Right ventricle myocardium inferior (tissue), 1 donor: ENCODE results near the gene GYS1. TPM values are rescaled to one million over a fixed set of nuclear protein-coding genes. Genes with fewer than 3 reads are reported as not detected.

Experiments
- ATAC-seq: fragments of 200-7000 bp; cut with Tn5 transposase; one replicate; pipeline ENCODE4 v1.9.1; 2020; ENCODE audit warnings: mild to moderate bottlenecking, moderate library complexity
- DNase-seq: peaks from one replicate; pipeline ENCODE4 v3.0.0; 2021; ENCODE audit errors: missing footprints
- intact Hi-C: fragments of 100-400 bp; cut with DNase I; formaldehyde crosslinking; loops from one replicate; pipeline ENCODE4 v1.11.0; 2022
- total RNA-seq: library from RNA; stranded (reverse); fragmentation: NEBNext Ultra II Directional; extraction: Animal tissue kit (Norgen Biotek cat#: 25700); gene quantifications from one replicate; pipeline ENCODE4 v1.2.1, GENCODE V29; 2021
- donor health status: DM: no; HTN: yes; CAD: no; lungs with severe emphysema.

Gene GYS1
- total RNA-seq, 1 donor from 2014 or later = 99.1 TPM

- DNase-seq (no peak), ATAC-seq (no peak)
- intact Hi-C loops = no loop called here
These were observed 24.9 kb downstream of the GYS1 start for GRCh38 chr19:48968179-48968661.

- ATAC-seq = peak; percentile 4
- no peak for DNase-seq
- intact Hi-C loops = no loop called here
These were observed 25.5 kb downstream of the GYS1 start for GRCh38 chr19:48967346-48968178.

- DNase-seq (no peak), ATAC-seq (no peak)
- intact Hi-C loops = no loop called here
These were observed 26.4 kb downstream of the GYS1 start for GRCh38 chr19:48966541-48967345.

GRCh38 chr19:48965806-48966540 is 27.1 kb downstream of the GYS1 start:
- DNase-seq (peak; percentile 96), ATAC-seq (peak; percentile 60)
- intact Hi-C loops = loop anchor here (2.0 kb wide), 2 partner anchors 27 to 93 kb away; partner anchors contain the start of genes GYS1, PPP1R15A and RUVBL2

- ATAC-seq (peak; percentile 89), DNase-seq (peak; percentile 99)
- intact Hi-C loops = loop anchor here (2.0 kb wide), 2 partner anchors 28 to 92 kb away; partner anchors contain the start of genes GYS1, PPP1R15A and RUVBL2
These were observed 27.9 kb downstream of the GYS1 start, which contains the start of gene FTL for GRCh38 chr19:48965040-48965805. TSS of gene FTL (plus strand) at chr19:48965309. CDS start at chr19:48965508, 199 bp downstream.

- ATAC-seq (no peak), DNase-seq (no peak)
- intact Hi-C loops = loop anchor here (2.0 kb wide), 2 partner anchors 28 to 92 kb away; partner anchors contain the start of genes GYS1, PPP1R15A and RUVBL2
These were observed 28.7 kb downstream of the GYS1 start for GRCh38 chr19:48964205-48965039.

- DNase-seq = peak; percentile 89
- peak; percentile 9 for ATAC-seq
- intact Hi-C loops = loop anchor here (2.0 kb wide), 2 partner anchors 29 to 91 kb away; partner anchors contain the start of genes GYS1, PPP1R15A and RUVBL2
These were observed 29.5 kb downstream of the GYS1 start for GRCh38 chr19:48963371-48964204.

- intact Hi-C loops = no loop called here
- DNase-seq = no peak
- no peak for ATAC-seq
These were observed 30.3 kb downstream of the GYS1 start for GRCh38 chr19:48962849-48963165.

GRCh38 chr19:48962029-48962848 is 30.9 kb downstream of the GYS1 start:
- ATAC-seq (no peak), DNase-seq (peak; percentile 85)
- intact Hi-C loops = no loop called here

GRCh38 chr19:48961673-48962028 is 31.5 kb downstream of the GYS1 start:
- DNase-seq = no peak
- intact Hi-C loops = no loop called here
- ATAC-seq = no peak

- ATAC-seq (no peak), DNase-seq (no peak)
- intact Hi-C loops = no loop called here
These were observed 32.0 kb downstream of the GYS1 start for GRCh38 chr19:48961051-48961649.

GRCh38 chr19:48959341-48960239 is 33.5 kb downstream of the GYS1 start:
- ATAC-seq (no peak), DNase-seq (no peak)
- intact Hi-C loops = no loop called here

GRCh38 chr19:48958006-48958405 is 35.1 kb downstream of the GYS1 start:
- ATAC-seq (no peak), DNase-seq (no peak)
- intact Hi-C loops = no loop called here

- no peak for DNase-seq
- no peak for ATAC-seq
- intact Hi-C loops = no loop called here
These were observed 37.7 kb downstream of the GYS1 start for GRCh38 chr19:48955308-48955958.
